BJ (cell line): ENCODE data around the gene FER. TPM values are rescaled to one million over a fixed set of nuclear protein-coding genes. Genes with fewer than 3 reads are reported as not detected.

ENCODE experiments used
- CTCF ChIA-PET: fragments of 350-600 bp; formaldehyde crosslinking; extraction: SDS; loops from one replicate; lab custom pipeline; 2021; ENCODE audit warnings: antibody characterized with exemption, inconsistent platforms; lab: Yijun Ruan, JAX
- POLR2A ChIA-PET: fragments of 300-600 bp; sonication (Branson Sonifier 250); formaldehyde crosslinking; extraction: SDS; loops from one replicate; lab custom pipeline; 2021; ENCODE audit warnings: antibody characterized with exemption; lab: Charles Lee
- DNase-seq: peaks from one replicate; pipeline ENCODE4 v3.0.0-alpha.2; 2011; ENCODE audit warnings: low read depth
- H3K27me3 ChIP-seq: 2 replicates; pipeline ENCODE4 v1.6.0; 2011; ENCODE audit warnings: low read length; ENCODE audit not compliant: control insufficient read depth, insufficient read depth
- H3K36me3 ChIP-seq: 2 replicates; pipeline ENCODE4 v1.5.1; 2011; ENCODE audit warnings: low read length; ENCODE audit not compliant: control insufficient read depth, insufficient read depth
- H3K4me3 ChIP-seq: 2 replicates; pipeline ENCODE4 v1.5.1; 2011; ENCODE audit warnings: low read depth, mild to moderate bottlenecking, control low read depth, low read length
- CTCF ChIP-seq: IDR thresholded peaks from 2 replicates; pipeline ENCODE4 v1.5.1; 2011; ENCODE audit warnings: low read depth, mild to moderate bottlenecking, control low read depth, inconsistent platforms, low read length, moderate library complexity; ENCODE audit not compliant: insufficient read depth
- polyA plus RNA-seq: library from polyadenylated mRNA; depleted of rRNA; stranded (reverse); fragments of >200 nt; gene quantifications from 2 replicates; pipeline ENCODE4 v1.2.3, GENCODE V29; 2011

Gene FER
- polyA plus RNA-seq, 1 experiment: 4.0 TPM

GRCh38 chr5:108730617-108731340 lies 16.9 kb upstream of the FER start:
- no peak for TF ChIP-seq CTCF
- no peaks in the 10 kb centered on the region for H3K36me3 ChIP-seq
- no peak for DNase-seq
- H3K4me3 ChIP-seq: no peak overlapping the region
- ChIA-PET POLR2A (no interaction called here), CTCF (interaction anchor here (1.1 kb wide), 1 partner anchor 12 kb away, joined by 3 read pairs; no protein-coding TSS in a partner anchor)
- H3K27me3 ChIP-seq: no peaks in the 10 kb centered on the region

DNA sequence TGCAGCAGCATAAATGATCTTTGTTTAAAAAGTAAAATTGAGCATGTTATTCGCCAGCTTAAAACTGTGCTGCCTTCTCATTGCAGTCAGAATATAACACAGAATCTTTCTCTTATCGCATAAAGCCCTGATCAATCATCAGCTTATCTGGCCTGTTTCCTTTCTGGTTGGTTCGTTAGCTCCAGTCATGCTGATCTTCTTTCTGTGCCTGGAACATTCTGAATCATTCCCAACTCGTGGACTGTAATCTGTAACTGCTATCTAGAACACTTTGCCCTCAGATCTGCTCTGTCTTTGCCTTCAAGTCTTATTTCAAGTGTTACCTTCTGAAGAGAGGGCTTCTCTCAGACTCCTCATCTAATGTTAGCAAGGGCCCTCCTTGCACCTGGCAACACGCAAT lies 11.9 kb upstream of the FER start:
- ChIA-PET CTCF (no interaction called here), POLR2A (no interaction called here)
- no peak for DNase-seq
- H3K4me3 ChIP-seq: no peak overlapping the region
- no peaks in the 10 kb centered on the region for H3K27me3 ChIP-seq
- no peak for TF ChIP-seq CTCF
- H3K36me3 ChIP-seq: no peaks in the 10 kb centered on the region

DNA sequence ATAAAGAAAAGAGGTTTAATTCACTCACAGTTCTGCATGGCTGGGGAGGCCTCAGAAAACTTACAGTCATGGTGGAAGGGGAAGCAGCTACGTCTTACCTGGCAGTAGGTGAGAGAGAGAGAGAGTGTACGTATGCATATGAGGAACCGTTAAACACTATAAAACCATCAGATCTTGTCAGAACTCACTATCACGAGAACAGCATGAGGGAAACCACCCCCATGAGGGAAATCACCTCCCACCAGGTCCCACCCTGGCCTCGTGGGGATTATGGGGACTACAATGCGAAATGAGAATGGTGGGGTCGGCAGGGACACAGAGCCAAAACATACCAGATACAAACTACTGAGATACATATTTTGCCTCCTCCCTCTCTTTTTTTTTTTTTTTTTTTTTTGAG lies 10.8 kb upstream of the FER start:
- H3K4me3 ChIP-seq: no peak overlapping the region
- ChIA-PET POLR2A (no interaction called here), CTCF (no interaction called here)
- no peak for DNase-seq
- TF ChIP-seq CTCF: no peak
- no peaks in the 10 kb centered on the region for H3K27me3 ChIP-seq
- no peaks in the 10 kb centered on the region for H3K36me3 ChIP-seq

DNA sequence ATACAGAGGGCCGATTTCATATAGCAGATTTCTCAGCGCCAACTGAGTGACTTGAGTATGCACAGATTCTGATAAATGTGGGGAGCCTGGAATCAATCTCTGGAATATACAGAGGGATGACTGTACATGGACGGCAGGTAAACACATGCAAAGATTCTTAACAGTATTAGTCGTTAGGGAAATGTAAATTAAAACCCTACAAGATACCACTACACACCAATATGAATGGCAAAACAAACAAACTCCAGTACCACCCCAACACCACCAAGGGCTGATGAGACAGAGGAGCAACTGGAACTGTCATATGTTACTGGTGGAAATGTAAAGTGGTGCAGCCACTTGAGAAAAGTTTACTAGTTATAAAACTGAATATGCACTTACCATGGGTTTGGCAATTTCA lies 8.3 kb upstream of the FER start:
- CTCF ChIA-PET: no interaction called here
- no peaks in the 10 kb centered on the region for H3K27me3 ChIP-seq
- no peak for TF ChIP-seq CTCF
- POLR2A ChIA-PET: no interaction called here
- H3K36me3 ChIP-seq: no peaks in the 10 kb centered on the region
- DNase-seq: no peak
- no peak overlapping the region for H3K4me3 ChIP-seq

- Histone ChIP-seq H3K36me3 (no peaks in the 10 kb centered on the region), H3K27me3 (no peaks in the 10 kb centered on the region), H3K4me3 (no peak overlapping the region)
- ChIA-PET CTCF (no interaction called here), POLR2A (no interaction called here)
- no peak for TF ChIP-seq CTCF
- DNase-seq: no peak
Observed at GRCh38 chr5:108739906-108740305, 7.8 kb upstream of the FER start.
